HCT116 (cell line): ENCODE measurements around the gene TRIM69.

Source experiments
- TCF7L2 ChIP-seq: IDR thresholded peaks from 2 replicates; pipeline ENCODE4 v1.7.0; 2011; ENCODE audit warnings: borderline replicate concordance, inconsistent platforms; ENCODE audit not compliant: insufficient read depth, insufficient read length; ENCODE audit errors: extremely low read depth
- TF ChIP-seq, protein P1 (sequence below), 3 experiments: fragments of 200-600 bp in 1 of 3; sonication (generic) in 1 of 3; IDR thresholded peaks in 2 of 3; conservative IDR thresholded peaks in 1 of 3; 2 replicates each; pipeline ENCODE4 v1.5.1; 2012 to 2017; ENCODE audit warnings: low read depth in 2 of 3, low read length in 2 of 3, antibody characterized with exemption in 1 of 3, borderline replicate concordance in 1 of 3, control low read depth in 1 of 3, mild to moderate bottlenecking in 1 of 3, mixed read lengths in 1 of 3, mixed run types in 1 of 3, moderate library complexity in 1 of 3; ENCODE audit not compliant: insufficient read depth in 1 of 3

DNA sequence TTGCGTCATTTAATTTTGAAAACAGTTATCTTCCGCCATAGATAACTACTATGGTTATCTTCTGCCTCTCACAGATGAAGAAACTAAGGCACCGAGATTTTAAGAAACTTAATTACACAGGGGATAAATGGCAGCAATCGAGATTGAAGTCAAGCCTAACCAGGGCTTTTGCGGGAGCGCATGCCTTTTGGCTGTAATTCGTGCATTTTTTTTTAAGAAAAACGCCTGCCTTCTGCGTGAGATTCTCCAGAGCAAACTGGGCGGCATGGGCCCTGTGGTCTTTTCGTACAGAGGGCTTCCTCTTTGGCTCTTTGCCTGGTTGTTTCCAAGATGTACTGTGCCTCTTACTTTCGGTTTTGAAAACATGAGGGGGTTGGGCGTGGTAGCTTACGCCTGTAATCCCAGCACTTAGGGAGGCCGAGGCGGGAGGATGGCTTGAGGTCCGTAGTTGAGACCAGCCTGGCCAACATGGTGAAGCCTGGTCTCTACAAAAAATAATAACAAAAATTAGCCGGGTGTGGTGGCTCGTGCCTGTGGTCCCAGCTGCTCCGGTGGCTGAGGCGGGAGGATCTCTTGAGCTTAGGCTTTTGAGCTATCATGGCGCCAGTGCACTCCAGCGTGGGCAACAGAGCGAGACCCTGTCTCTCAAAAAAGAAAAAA, 23.9 kb upstream of the TRIM69 start:
- TF ChIP-seq, protein P1, sequence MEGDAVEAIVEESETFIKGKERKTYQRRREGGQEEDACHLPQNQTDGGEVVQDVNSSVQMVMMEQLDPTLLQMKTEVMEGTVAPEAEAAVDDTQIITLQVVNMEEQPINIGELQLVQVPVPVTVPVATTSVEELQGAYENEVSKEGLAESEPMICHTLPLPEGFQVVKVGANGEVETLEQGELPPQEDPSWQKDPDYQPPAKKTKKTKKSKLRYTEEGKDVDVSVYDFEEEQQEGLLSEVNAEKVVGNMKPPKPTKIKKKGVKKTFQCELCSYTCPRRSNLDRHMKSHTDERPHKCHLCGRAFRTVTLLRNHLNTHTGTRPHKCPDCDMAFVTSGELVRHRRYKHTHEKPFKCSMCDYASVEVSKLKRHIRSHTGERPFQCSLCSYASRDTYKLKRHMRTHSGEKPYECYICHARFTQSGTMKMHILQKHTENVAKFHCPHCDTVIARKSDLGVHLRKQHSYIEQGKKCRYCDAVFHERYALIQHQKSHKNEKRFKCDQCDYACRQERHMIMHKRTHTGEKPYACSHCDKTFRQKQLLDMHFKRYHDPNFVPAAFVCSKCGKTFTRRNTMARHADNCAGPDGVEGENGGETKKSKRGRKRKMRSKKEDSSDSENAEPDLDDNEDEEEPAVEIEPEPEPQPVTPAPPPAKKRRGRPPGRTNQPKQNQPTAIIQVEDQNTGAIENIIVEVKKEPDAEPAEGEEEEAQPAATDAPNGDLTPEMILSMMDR (IDR thresholded peaks at IDR 0.05 in 2 of 3, conservative IDR thresholded peaks at IDR 0.05 in 1 of 3; ENCODE audit: borderline replicate concordance in 1 of 3, insufficient read depth in 1 of 3, low read depth in 2 of 3, low read length in 2 of 3) = no peak
- TF ChIP-seq TCF7L2 = no peak
